NCI-H748 (cell line): ENCODE data around the gene DAPK2.
A peak's percentile ranks its signal among the peaks of the same experiment; 100 is the strongest.
"Not testable (repeated sequence)": the region's sequence is repeated elsewhere in the genome, so short reads cannot be mapped to it uniquely, and the experiment has no call there.

Experiments
- DNase-seq: peaks from one replicate; lab custom pipeline; 2025; ENCODE audit not compliant: unreplicated experiment; lab: John Stamatoyannopoulos, UW

The DAPK2 gene

GRCh38 chr15:63915873-63916771 is 130.2 kb downstream of the DAPK2 start:
- DNase-seq: no peak

- peak; percentile 10 for DNase-seq
Measured at GRCh38 chr15:63915209-63915872, 130.9 kb downstream of the DAPK2 start.

DNA sequence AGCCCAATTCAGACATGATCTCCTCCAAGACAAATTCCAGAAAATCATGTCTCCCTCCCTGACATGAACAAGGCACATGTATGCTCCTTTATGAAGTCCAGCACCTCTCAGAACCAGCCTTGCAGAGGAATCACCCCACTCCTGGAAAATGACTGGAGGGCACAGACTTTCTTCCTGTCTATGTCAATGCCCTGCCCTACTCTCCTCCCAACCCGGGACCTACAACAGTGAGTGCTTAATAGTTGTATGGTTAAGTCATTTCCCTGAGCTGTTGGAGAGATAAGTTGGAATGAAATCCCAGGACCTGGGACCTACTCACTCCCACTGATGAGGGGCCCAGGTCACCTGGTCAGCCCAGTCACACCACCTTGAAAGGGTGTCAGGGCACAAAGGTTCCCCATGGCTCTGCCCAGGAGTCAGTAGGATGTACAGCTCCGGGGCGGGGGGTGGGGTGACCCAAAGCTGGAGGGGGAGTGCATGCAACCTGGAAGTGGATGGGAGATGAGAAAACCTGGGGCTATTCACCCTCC is 132.4 kb downstream of the DAPK2 start:
- DNase-seq: no peak

DNA sequence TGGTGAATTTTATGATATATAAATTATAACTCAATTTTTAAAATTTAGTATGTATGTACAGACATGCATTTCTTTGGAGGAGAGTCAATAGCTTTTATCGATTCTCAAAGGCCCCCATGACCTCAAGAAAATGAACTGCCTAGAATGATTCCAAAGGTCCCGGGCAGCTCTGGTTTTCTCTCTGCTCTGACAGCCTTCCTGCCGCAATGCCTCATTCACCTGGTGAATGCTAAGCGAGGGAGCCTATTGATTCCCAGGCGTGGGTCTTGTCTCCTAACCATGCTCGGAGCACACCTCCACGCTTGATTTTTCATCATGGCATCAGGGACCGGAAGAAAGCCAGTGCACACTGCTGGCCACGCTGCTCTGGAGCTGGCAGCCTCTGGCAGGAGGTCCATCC is 132.9 kb downstream of the DAPK2 start:
- DNase-seq: no peak

DNA sequence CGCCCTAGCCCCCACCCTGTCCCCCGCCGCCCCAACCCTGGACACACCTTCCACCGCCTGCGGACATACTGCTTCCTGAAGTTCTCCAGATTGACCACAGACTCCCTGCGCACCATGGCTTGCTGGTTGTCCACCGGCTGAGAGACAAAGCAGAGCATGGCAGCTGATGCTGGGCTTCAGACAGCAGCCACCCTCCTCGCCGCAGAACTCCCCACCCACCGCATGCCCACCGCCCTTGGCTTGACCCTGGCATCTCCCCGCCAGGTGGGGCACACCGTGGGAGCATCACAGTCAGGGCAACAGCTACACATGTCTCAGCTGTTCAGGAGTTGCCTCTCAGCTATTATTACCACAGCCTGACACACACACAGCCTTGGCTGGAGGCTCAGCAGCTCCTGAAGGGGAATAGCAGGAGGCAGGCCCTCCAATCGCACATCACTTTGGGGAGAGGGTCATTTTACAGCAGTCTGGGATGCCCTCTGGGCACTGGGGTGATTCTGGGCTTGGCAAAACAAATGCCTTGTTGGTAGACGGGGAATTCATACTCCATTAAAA is 134.1 kb downstream of the DAPK2 start:
- DNase-seq: no peak

GRCh38 chr15:63911160-63911559 is 135.1 kb downstream of the DAPK2 start:
- DNase-seq: no peak

DNA sequence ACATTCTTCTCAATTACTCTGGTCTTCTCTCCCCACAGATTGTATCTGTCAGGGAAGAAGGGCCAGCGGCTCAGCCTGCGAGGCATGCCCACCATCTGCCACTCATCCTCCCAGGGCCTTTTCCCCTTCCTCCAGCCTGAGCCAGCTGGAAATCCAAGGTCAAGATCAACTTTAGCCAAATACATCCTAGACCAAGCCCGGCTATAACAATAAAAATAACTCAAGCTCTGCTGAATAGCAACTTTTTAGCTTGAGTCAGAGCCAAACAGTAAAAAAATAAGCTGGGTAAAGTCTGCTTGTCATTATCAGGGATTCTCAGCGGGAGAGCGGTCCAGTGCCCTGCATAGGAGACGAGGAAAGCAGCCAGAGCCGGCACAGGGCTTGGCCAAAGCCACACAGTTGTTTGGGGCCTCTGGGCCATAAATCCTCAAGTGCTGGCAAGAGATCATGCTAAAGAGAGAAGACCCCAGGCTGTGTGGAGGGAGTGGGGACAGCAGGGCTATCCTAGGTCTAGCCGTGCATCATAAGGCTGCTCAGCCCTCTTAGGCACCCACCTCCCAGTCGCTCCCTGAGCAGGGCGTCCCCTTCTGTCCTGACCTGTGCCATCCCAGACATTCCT is 136.4 kb downstream of the DAPK2 start:
- no peak for DNase-seq

DNA sequence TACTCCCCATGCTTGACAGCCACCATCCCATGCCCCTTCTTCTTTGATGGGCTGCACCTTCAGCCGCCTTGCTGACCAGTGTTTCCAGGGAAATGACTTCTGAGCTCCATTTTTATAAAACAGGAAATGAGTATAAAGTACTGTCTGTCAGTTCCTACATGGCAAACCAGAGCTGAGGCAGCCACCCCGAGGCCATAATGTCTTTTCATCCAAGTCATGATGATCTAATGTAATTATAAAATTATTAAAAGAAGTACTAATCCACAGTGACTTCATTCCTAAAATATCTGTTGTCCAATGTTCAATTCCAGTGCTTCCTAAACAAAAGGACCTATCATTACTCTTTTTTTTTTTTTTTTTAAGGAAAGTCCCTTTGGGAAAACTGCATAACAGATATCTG is 137.3 kb downstream of the DAPK2 start:
- no peak for DNase-seq

- DNase-seq: no peak
Measured at GRCh38 chr15:63908281-63908680, 138.0 kb downstream of the DAPK2 start.

GRCh38 chr15:63907521-63907920 is 138.8 kb downstream of the DAPK2 start:
- no peak for DNase-seq

- DNase-seq: no peak
Measured at GRCh38 chr15:63906266-63906584, 140.1 kb downstream of the DAPK2 start.

GRCh38 chr15:63905558-63906265 is 140.6 kb downstream of the DAPK2 start:
- no peak for DNase-seq

- no peak for DNase-seq
Measured at GRCh38 chr15:63905131-63905530, 141.2 kb downstream of the DAPK2 start.

- DNase-seq: no peak
Measured at GRCh38 chr15:63904042-63904441, 142.2 kb downstream of the DAPK2 start.

- DNase-seq: no peak
Measured at GRCh38 chr15:63902671-63903035, 143.6 kb downstream of the DAPK2 start.

GRCh38 chr15:63901912-63902670 is 144.2 kb downstream of the DAPK2 start:
- DNase-seq: no peak

GRCh38 chr15:63900306-63900705 is 146.0 kb downstream of the DAPK2 start:
- no peak for DNase-seq

- DNase-seq: not testable (repeated sequence)
Measured at GRCh38 chr15:63899606-63900005, 146.7 kb downstream of the DAPK2 start.

GRCh38 chr15:63899193-63899592 is 147.1 kb downstream of the DAPK2 start:
- DNase-seq: no peak
